Keratinocyte (primary cell): ENCODE measurements around the gene AATF. TPM values are rescaled to one million over a fixed set of nuclear protein-coding genes. Genes with fewer than 3 reads are reported as not detected.

ENCODE experiments used
- DNase-seq: peaks from one replicate; pipeline ENCODE4 v3.0.0-alpha.2; 2011; ENCODE audit warnings: low read depth, missing footprints, low spot score
- FAIRE-seq: peaks from 2 replicates; lab custom pipeline; 2011; peaks lifted over from hg19 to GRCh38; lab: Jason Lieb, UNC
- H2AFZ ChIP-seq: 2 replicates; pipeline ENCODE4 v1.6.0; 2012; ENCODE audit warnings: low read length, control low read depth, inconsistent platforms; ENCODE audit not compliant: control insufficient read depth
- H3K27ac ChIP-seq: 2 replicates; pipeline ENCODE4 v1.5.1; 2011; ENCODE audit warnings: low read length; ENCODE audit not compliant: control insufficient read depth, insufficient read depth
- H3K27me3 ChIP-seq: 3 replicates; pipeline ENCODE4 v1.6.0; 2011; ENCODE audit warnings: low read length; ENCODE audit not compliant: control insufficient read depth, insufficient read depth; ENCODE audit errors: extremely low read depth
- H3K36me3 ChIP-seq, 2 experiments: 2 replicates in 1 of 2; 3 replicates in 1 of 2; pipeline ENCODE4 v1.5.1; 2011; ENCODE audit warnings: low read length in 2 of 2, mild to moderate bottlenecking in 1 of 2; ENCODE audit not compliant: control insufficient read depth in 2 of 2, insufficient read depth in 2 of 2; ENCODE audit errors: extremely low read depth in 1 of 2
- H3K4me1 ChIP-seq: 3 replicates; pipeline ENCODE4 v1.5.1; 2011; ENCODE audit warnings: low read length; ENCODE audit not compliant: control insufficient read depth, insufficient read depth; ENCODE audit errors: extremely low read depth
- H3K4me2 ChIP-seq: 3 replicates; pipeline ENCODE4 v1.6.0; 2011; ENCODE audit warnings: low read depth, low read length; ENCODE audit not compliant: control insufficient read depth, insufficient read depth; ENCODE audit errors: extremely low read depth
- H3K4me3 ChIP-seq, 3 experiments: fragments of 200-600 bp in 1 of 3; sonication (generic) in 1 of 3; 2 replicates in 2 of 3; 3 replicates in 1 of 3; pipeline ENCODE4 v1.5.1; 2011 to 2016; ENCODE audit warnings: low read length in 3 of 3, mild to moderate bottlenecking in 3 of 3, control low read depth in 2 of 3, inconsistent platforms in 1 of 3, low read depth in 1 of 3, mixed read lengths in 1 of 3, mixed run types in 1 of 3, moderate library complexity in 1 of 3; ENCODE audit not compliant: control insufficient read depth in 2 of 3, insufficient read depth in 2 of 3; ENCODE audit errors: extremely low read depth in 1 of 3
- H3K79me2 ChIP-seq: 2 replicates; pipeline ENCODE4 v1.6.0; 2012; ENCODE audit warnings: low read length; ENCODE audit not compliant: control insufficient read depth, insufficient read depth
- H3K9ac ChIP-seq: 3 replicates; pipeline ENCODE4 v1.6.0; 2011; ENCODE audit warnings: low read length; ENCODE audit not compliant: control insufficient read depth, insufficient read depth; ENCODE audit errors: extremely low read depth
- H3K9me1 ChIP-seq: 3 replicates; pipeline ENCODE4 v1.6.0; 2011; ENCODE audit warnings: low read length; ENCODE audit not compliant: control insufficient read depth, insufficient read depth; ENCODE audit errors: extremely low read depth
- H3K9me3 ChIP-seq: 2 replicates; pipeline ENCODE4 v1.5.1; 2012; ENCODE audit warnings: low read depth, low read length; ENCODE audit not compliant: control insufficient read depth
- H4K20me1 ChIP-seq: 3 replicates; pipeline ENCODE4 v1.6.0; 2011; ENCODE audit warnings: low read length; ENCODE audit not compliant: control insufficient read depth, insufficient read depth; ENCODE audit errors: extremely low read depth
- CTCF ChIP-seq, 3 experiments: IDR thresholded peaks in 1 of 3; conservative IDR thresholded peaks in 1 of 3; optimal IDR thresholded peaks in 1 of 3; 2 replicates in 2 of 3; 3 replicates in 1 of 3; pipeline versions ENCODE3 to v1.5.1; 2011; ENCODE audit warnings: low read length in 3 of 3, mild to moderate bottlenecking in 3 of 3, moderate library complexity in 2 of 3, control low read depth in 1 of 3, inconsistent platforms in 1 of 3; ENCODE audit not compliant: insufficient read depth in 2 of 3; ENCODE audit errors: extremely low read depth in 1 of 3
- EZH2 ChIP-seq: IDR thresholded peaks from one replicate; pipeline ENCODE4 v1.6.1; 2012; ENCODE audit warnings: inconsistent platforms, mild to moderate bottlenecking, low read length, moderate library complexity
- dilution Hi-C: fragments of 300-500 bp; cut with MboI; formaldehyde crosslinking; loops from one replicate; pipeline ENCODE4 v1.7.0; 2020; ENCODE audit warnings: low sequenced_read_pairs; ENCODE audit not compliant: extremely low pct_ligation_motif_present
- polyA plus RNA-seq, 5 experiments: library from polyadenylated mRNA; depleted of rRNA in 3 of 5; stranded (reverse) in 3 of 5; stranded (forward) in 1 of 5; unstranded in 1 of 5; fragments of >200 nt; gene quantifications; 1 replicate in 1 of 5; 2 replicates in 3 of 5; 3 replicates in 1 of 5; pipeline versions ENCODE4 v1.2.1 to v1.2.3, GENCODE V29; 2011 to 2012; ENCODE audit warnings: missing spikeins in 2 of 5, low read depth in 1 of 5, low replicate concordance in 1 of 5

Gene AATF
- polyA plus RNA-seq, 1 donor (not counting 4 experiments of a cell fraction or from before 2014, with no cell fraction given) = 30.4 TPM

- no peak overlapping the region for H2AFZ ChIP-seq
- dilution Hi-C loops = no loop called here
- H3K4me3 ChIP-seq = no peak overlapping the region
- no peaks in the 10 kb centered on the region for H3K79me2 ChIP-seq
- no peak overlapping the region for H3K9ac ChIP-seq
- H3K9me1 ChIP-seq = no peaks in the 10 kb centered on the region
- FAIRE-seq (no peak), DNase-seq (no peak)
- TF ChIP-seq CTCF (optimal IDR thresholded peaks at IDR 0.05 in 1 of 3, IDR thresholded peaks at IDR 0.05 in 1 of 3, conservative IDR thresholded peaks at IDR 0.05 in 1 of 3; ENCODE audit: extremely low read depth in 1 of 3, insufficient read depth in 2 of 3, low read length in 3 of 3) = no peak
- TF ChIP-seq EZH2 = no peak
- H3K27me3 ChIP-seq = no peaks in the 10 kb centered on the region
- H3K4me2 ChIP-seq = no peak overlapping the region
- H4K20me1 ChIP-seq = no peaks in the 10 kb centered on the region
- no peak overlapping the region for H3K27ac ChIP-seq
- no peaks in the 10 kb centered on the region for H3K4me1 ChIP-seq
- peaks cover 21 to 24% of the 10 kb centered on the region in 2 experiments for H3K36me3 ChIP-seq
- H3K9me3 ChIP-seq = no peaks in the 10 kb centered on the region
Observed at GRCh38 chr17:37082311-37082860, 133.6 kb downstream of the AATF start.

- Histone ChIP-seq H3K4me2 (no peak overlapping the region), H3K9ac (no peak overlapping the region), H3K27ac (no peak overlapping the region), H4K20me1 (no peaks in the 10 kb centered on the region), H2AFZ (no peak overlapping the region), H3K79me2 (no peaks in the 10 kb centered on the region), H3K27me3 (no peaks in the 10 kb centered on the region), H3K36me3 (peaks cover 25 to 27% of the 10 kb centered on the region in 2 experiments), H3K9me1 (no peaks in the 10 kb centered on the region), H3K4me3 (no peak overlapping the region), H3K9me3 (no peaks in the 10 kb centered on the region), H3K4me1 (no peaks in the 10 kb centered on the region)
- TF ChIP-seq EZH2 (no peak), CTCF (optimal IDR thresholded peaks at IDR 0.05 in 1 of 3, IDR thresholded peaks at IDR 0.05 in 1 of 3, conservative IDR thresholded peaks at IDR 0.05 in 1 of 3; ENCODE audit: extremely low read depth in 1 of 3, insufficient read depth in 2 of 3, low read length in 3 of 3) (no peak)
- FAIRE-seq = no peak
- no peak for DNase-seq
- dilution Hi-C loops = no loop called here
Observed at GRCh38 chr17:37082985-37083384, 134.2 kb downstream of the AATF start.
